Suprapubic skin (tissue), 4 donors: ENCODE measurements around the gene EYA2. TPM values are rescaled to one million over a fixed set of nuclear protein-coding genes. Genes with fewer than 3 reads are reported as not detected.

Experiments
- DNase-seq, 2 donors: peaks; one replicate each; pipeline ENCODE4 v3.0.0-alpha.2; 2019; ENCODE audit warnings: low spot score in 2 of 2
- H3K27ac ChIP-seq: fragments of 200-600 bp; sonication (generic); one replicate; pipeline ENCODE4 v1.5.1; 2019
- H3K27me3 ChIP-seq: fragments of 200-600 bp; sonication (generic); one replicate; pipeline ENCODE4 v1.5.1; 2019
- H3K36me3 ChIP-seq: fragments of 200-600 bp; sonication (generic); one replicate; pipeline ENCODE4 v1.5.1; 2019
- H3K4me1 ChIP-seq: fragments of 200-600 bp; sonication (generic); one replicate; pipeline ENCODE4 v1.5.1; 2019
- H3K4me3 ChIP-seq: fragments of 200-600 bp; sonication (generic); one replicate; pipeline ENCODE4 v1.5.1; 2019; ENCODE audit warnings: mild to moderate bottlenecking
- H3K9me3 ChIP-seq: fragments of 200-600 bp; sonication (generic); one replicate; pipeline ENCODE4 v1.5.1; 2019
- CTCF ChIP-seq, 2 donors: fragments of 200-600 bp in 1 of 2; fragments of 450-650 bp in 1 of 2; sonication (generic) in 1 of 2; IDR thresholded peaks; one replicate each; pipeline ENCODE4 v1.5.1; 2016 to 2019; ENCODE audit warnings: antibody characterized with exemption in 2 of 2, mild to moderate bottlenecking in 1 of 2, moderate library complexity in 1 of 2
- EP300 ChIP-seq: sonication (generic); formaldehyde crosslinking; IDR thresholded peaks from one replicate; pipeline ENCODE4 v1.6.1; 2017; ENCODE audit warnings: antibody characterized with exemption
- POLR2A ChIP-seq, 2 donors: fragments of 450-650 bp; IDR thresholded peaks; one replicate each; pipeline ENCODE4 v1.6.1; 2017; ENCODE audit warnings: antibody characterized with exemption in 2 of 2, mild to moderate bottlenecking in 2 of 2, moderate library complexity in 2 of 2
- POLR2AphosphoS5 ChIP-seq, 3 donors: sonication (generic); formaldehyde crosslinking; IDR thresholded peaks; one replicate each; pipeline ENCODE4 v1.6.1; 2017; ENCODE audit warnings: antibody characterized with exemption in 3 of 3
- WGBS: methylation state at CpG from one replicate; pipeline ENCODE4 v1.1.5; 2018; 5-methylcytosine and 5-hydroxymethylcytosine counted together
- total RNA-seq, 4 donors: library from RNA; depleted of rRNA; stranded (reverse); fragments of >200 nt; gene quantifications; one replicate each; pipeline ENCODE4 v1.1.0, GENCODE V29; 2016

The EYA2 gene
- total RNA-seq, 4 donors from 2014 or later: 2.3 to 4.0 (median 3.3) TPM

GRCh38 chr20:47035026-47035590, 140.5 kb downstream of the EYA2 start:
- WGBS: 72% methylated on average over 10 of the region's 10 CpGs
- no peak overlapping the region for H3K4me3 ChIP-seq
- H3K9me3 ChIP-seq: no peaks in the 10 kb centered on the region
- no peaks in the 10 kb centered on the region for H3K36me3 ChIP-seq
- H3K4me1 ChIP-seq: no peaks in the 10 kb centered on the region
- no peak for TF ChIP-seq EP300
- TF ChIP-seq POLR2AphosphoS5 (IDR thresholded peaks at IDR 0.05): no peak
- no peak for TF ChIP-seq CTCF (IDR thresholded peaks at IDR 0.05)
- TF ChIP-seq POLR2A (IDR thresholded peaks at IDR 0.05): no peak
- no peak for DNase-seq
- no peaks in the 10 kb centered on the region for H3K27me3 ChIP-seq
- H3K27ac ChIP-seq: no peak overlapping the region

- Histone ChIP-seq H3K36me3 (no peaks in the 10 kb centered on the region), H3K4me1 (no peaks in the 10 kb centered on the region), H3K27me3 (no peaks in the 10 kb centered on the region), H3K9me3 (no peaks in the 10 kb centered on the region), H3K4me3 (no peak overlapping the region), H3K27ac (no peak overlapping the region)
- no peak for TF ChIP-seq CTCF (IDR thresholded peaks at IDR 0.05)
- no peak for TF ChIP-seq POLR2A (IDR thresholded peaks at IDR 0.05)
- no peak for TF ChIP-seq POLR2AphosphoS5 (IDR thresholded peaks at IDR 0.05)
- no peak for TF ChIP-seq EP300
- 61% methylated on average over 12 of the region's 12 CpGs for WGBS
- DNase-seq: no peak
Observed at GRCh38 chr20:47036091-47036870, 141.6 kb downstream of the EYA2 start.

GRCh38 chr20:47038566-47039560, 144.2 kb downstream of the EYA2 start:
- no peaks in the 10 kb centered on the region for H3K9me3 ChIP-seq
- H3K4me3 ChIP-seq: no peak overlapping the region
- H3K27ac ChIP-seq: no peak overlapping the region
- TF ChIP-seq POLR2AphosphoS5 (IDR thresholded peaks at IDR 0.05): no peak
- TF ChIP-seq CTCF (IDR thresholded peaks at IDR 0.05): no peak
- no peak for TF ChIP-seq EP300
- no peak for TF ChIP-seq POLR2A (IDR thresholded peaks at IDR 0.05)
- 54% methylated on average over 18 of the region's 18 CpGs for WGBS
- H3K4me1 ChIP-seq: no peaks in the 10 kb centered on the region
- no peaks in the 10 kb centered on the region for H3K27me3 ChIP-seq
- no peaks in the 10 kb centered on the region for H3K36me3 ChIP-seq
- no peak for DNase-seq

DNA sequence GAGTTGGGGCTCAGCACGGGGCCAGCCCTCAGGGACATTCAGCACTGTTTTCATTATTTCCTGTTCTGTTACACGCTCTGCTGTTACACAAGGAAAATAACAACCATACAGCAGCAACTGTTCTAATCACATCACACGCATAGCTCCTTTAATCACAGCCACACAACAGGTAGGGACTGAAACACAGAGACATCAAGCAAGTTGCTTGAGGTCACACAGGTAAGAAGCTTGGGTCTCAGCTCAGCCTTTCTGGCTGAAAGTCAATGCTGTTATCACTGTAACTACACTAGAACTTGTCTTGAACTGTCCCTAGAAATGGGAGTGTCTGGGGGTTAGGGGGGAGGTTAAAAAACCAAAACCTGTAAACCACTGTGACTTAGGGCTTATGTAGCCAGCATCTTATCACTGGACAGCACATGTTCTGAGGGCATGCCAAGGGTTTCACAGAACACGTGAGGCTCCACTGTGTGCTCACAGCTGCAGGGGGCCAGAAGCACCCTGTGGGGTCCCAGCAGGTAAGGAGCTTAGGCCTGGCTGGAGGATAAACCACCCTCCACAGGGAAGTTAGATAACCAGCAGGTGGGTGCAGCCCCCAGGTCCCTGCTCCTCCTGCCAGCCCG, 146.0 kb downstream of the EYA2 start:
- DNase-seq: no peak
- 55% methylated on average over 5 of the region's 5 CpGs for WGBS

More for the DNA sequence above, 146.0 kb downstream of the EYA2 start:
- no peak overlapping the region for H3K4me3 ChIP-seq
- no peak overlapping the region for H3K27ac ChIP-seq
- H3K36me3 ChIP-seq: no peaks in the 10 kb centered on the region
- H3K9me3 ChIP-seq: no peaks in the 10 kb centered on the region
- TF ChIP-seq POLR2AphosphoS5 (IDR thresholded peaks at IDR 0.05) (no peak), CTCF (IDR thresholded peaks at IDR 0.05) (no peak), EP300 (no peak), POLR2A (IDR thresholded peaks at IDR 0.05) (no peak)
- no peaks in the 10 kb centered on the region for H3K27me3 ChIP-seq
- H3K4me1 ChIP-seq: no peaks in the 10 kb centered on the region
